ENCODE results near the gene CCL28.
"Not testable (repeated sequence)": the region's sequence is repeated elsewhere in the genome, so short reads cannot be mapped to it uniquely, and the experiment has no call there.

CCL28 gene

GRCh38 chr5:43412156-43412555 is at the start of gene CCL28:
Gene CCL28 (minus strand): TSS chr5:43412391. CDS start chr5:43412316, 75 bp downstream.
- DNase-seq (ENCODE audit: low spot score): no peak

GRCh38 chr5:43461066-43461465 is 48.9 kb upstream of the CCL28 start:
- no peak for DNase-seq (ENCODE audit: low spot score)

DNA sequence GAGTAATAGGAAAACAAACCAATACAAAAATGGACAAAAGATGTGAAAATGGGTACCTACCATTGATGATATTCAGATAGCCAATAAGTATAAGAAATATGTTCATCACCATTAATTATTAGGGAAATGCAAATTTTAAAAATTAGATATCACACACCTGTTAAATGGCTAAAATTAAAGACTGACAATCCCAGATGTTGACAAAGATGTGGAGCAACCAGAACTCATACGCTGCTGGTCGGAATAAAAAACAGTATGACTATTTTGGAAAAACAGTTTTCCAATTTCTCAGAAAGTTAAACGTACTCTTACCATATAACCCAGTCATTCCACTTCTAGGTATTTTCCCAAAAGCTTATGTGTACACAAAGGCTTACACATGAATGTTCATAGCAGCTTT is 44.4 kb upstream of the CCL28 start:
- DNase-seq (ENCODE audit: low spot score): no peak

- not testable (repeated sequence) for DNase-seq (ENCODE audit: low spot score)
Observed at GRCh38 chr5:43441575-43441974, 29.4 kb upstream of the CCL28 start.

DNA sequence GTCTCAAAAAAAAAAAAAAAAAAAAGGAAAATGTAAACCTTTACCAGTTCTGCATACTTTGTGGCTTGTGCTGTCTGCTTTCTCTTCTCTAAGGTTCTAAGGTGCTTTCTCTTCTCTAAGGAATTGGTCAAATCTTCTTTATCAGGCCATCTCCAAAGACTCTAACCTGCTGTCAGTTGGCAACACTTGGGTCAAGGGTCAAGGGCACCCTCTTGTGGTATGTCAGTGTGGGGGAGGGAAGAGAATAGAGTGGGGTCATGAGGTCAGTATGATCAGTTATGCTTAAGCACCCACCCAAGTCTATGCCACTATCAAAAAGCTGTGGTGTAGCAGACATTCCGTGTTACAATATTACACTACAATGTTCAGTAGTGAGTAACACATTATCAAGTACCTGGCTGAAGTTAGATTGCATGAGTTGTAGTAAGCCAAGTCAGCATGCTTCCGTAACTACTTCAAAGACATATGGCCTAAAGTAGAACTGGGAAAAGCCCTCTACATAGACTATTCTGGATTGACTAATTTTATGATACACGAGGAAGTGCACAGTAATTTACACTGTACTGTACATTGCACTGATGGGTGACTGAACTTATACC is 25.0 kb upstream of the CCL28 start:
- no peak for DNase-seq (ENCODE audit: low spot score)

GRCh38 chr5:43433382-43433781 is 21.2 kb upstream of the CCL28 start:
- no peak for DNase-seq (ENCODE audit: low spot score)

DNA sequence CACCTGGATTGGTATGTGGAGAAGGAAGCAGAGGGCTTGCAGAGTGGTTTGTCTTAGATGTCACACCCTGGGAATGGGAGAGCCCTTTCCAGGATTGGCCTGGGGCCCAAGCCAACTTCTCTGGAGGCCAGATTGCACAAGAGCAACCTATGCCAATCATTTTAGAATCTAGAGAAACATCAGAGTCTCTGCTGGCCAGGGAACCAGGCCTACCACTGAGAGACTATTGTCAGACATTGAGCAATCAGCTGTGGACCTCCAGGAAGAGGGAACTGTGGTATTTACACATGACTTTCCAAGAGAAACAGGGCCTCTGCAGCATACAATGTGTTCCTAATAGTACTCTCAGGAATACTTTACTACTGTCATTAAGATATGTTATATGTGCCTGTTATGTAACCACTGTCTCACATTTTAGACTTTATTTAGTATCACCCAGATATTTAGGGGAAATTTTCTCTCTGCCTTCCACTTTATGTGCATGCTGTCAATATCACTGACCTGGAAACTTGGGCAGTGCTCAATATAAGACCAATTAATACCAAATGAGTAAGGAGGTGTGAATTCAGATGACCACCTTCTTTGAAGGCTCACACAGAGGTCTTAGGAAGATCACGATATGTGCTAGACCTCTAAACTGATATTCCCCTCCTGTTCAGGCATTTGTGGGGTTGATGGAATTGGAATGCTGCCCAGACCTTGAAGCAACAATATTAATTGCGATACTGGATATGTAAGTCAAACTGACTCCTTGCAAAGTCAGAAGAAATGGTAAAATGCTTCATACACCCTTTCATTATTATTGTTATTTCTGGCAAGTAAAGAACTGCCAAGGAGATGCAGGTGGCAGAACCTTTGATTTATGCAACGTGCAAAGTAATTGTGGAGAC is 20.5 kb upstream of the CCL28 start:
- DNase-seq (ENCODE audit: low spot score): peak; percentile 29

- no peak for DNase-seq (ENCODE audit: low spot score)
Observed at GRCh38 chr5:43429706-43430105, 17.5 kb upstream of the CCL28 start.

DNA sequence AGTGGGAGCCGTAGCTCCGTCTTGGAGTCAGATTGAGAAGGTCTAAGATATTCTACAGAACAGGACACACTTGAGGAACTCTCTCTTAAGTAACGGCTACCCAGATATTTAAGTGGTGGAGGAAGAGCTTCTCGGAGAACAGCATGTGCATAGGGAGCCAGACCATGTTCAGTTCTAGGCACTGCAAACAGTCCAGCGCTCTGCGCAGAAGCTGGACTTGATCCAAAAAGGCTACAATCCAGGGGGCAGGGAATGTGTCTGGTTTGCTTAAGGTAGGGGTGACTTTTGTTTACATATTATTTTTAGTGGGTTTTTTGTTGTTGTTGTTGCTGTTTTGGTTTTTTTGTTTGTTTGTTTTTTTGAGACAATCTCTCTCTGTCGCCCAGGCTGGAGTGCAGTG is 16.8 kb upstream of the CCL28 start:
- DNase-seq (ENCODE audit: low spot score): no peak

GRCh38 chr5:43427306-43427705 is 15.1 kb upstream of the CCL28 start:
- DNase-seq (ENCODE audit: low spot score): no peak

DNA sequence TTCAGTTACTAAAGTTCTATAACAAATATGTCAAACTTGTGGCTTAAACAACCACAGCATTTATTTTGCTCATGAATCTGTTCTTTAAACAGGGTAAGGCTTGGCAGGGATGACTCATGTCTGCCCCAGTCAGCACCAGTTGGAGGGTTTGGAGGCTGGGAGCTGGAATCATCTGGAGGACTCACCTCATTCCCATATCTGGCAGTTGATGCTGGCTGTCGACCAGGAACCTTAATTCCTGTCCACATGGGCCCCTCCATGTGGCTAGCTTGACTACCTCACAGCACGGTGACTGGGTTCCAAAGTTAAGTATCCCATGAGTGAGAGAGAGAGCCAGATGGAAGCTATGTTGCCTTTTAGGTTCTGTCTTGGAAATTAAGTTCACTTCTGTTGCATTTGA is 13.8 kb upstream of the CCL28 start:
- no peak for DNase-seq (ENCODE audit: low spot score)

- DNase-seq (ENCODE audit: low spot score): not testable (repeated sequence)
Observed at GRCh38 chr5:43423086-43423485, 10.9 kb upstream of the CCL28 start.

GRCh38 chr5:43422143-43422542 is 10.0 kb upstream of the CCL28 start:
- DNase-seq (ENCODE audit: low spot score): no peak

GRCh38 chr5:43421450-43422133 is 9.4 kb upstream of the CCL28 start:
- DNase-seq (ENCODE audit: low spot score): no peak

DNA sequence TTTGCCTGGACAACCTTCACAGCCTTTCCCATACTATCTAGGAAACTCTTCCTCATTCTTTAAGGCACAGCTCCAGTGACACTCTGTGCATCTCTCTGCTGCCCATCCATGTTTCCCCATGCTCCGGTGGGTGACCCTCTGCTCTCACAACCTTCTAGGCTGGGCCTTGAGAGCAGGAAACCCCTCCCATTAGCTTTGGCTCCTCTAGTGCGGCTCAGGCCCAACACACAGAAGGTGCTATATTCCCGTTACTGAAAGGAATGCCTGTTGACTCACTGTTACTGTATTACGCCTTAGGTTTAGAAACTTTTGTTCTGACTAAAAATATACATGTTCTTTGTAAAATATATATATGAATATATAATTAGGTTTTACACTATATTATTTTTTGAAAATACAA is 8.1 kb upstream of the CCL28 start:
- no peak for DNase-seq (ENCODE audit: low spot score)

GRCh38 chr5:43418561-43418960 is 6.4 kb upstream of the CCL28 start:
- no peak for DNase-seq (ENCODE audit: low spot score)

DNA sequence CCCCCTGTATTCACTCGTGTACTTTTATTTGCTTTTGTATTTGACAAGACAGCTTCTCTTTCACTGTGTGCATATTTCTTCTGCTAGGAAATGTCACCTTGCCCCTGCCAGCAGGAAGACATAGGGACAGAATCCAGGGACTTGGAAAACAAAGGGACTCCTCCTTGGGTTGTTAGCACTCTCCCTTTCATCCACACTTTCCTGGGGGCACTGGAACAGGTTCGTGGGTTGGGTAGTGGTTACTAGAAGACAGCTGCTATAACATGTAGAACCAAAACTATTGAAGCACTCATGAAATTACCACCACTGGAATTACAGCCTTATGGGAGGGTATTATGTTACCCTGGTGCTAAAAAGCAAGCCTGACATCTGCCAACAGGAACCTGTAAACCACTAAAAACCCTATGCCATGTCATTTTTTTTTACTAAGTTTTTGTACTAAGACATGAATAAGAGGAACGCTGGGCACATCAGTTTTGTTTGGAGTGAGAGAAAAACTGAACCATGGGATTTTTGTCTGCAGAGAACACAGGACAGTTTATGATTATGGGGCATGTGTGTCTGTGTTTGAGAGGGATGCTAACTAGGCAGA is 4.7 kb upstream of the CCL28 start:
- DNase-seq (ENCODE audit: low spot score): no peak

DNA sequence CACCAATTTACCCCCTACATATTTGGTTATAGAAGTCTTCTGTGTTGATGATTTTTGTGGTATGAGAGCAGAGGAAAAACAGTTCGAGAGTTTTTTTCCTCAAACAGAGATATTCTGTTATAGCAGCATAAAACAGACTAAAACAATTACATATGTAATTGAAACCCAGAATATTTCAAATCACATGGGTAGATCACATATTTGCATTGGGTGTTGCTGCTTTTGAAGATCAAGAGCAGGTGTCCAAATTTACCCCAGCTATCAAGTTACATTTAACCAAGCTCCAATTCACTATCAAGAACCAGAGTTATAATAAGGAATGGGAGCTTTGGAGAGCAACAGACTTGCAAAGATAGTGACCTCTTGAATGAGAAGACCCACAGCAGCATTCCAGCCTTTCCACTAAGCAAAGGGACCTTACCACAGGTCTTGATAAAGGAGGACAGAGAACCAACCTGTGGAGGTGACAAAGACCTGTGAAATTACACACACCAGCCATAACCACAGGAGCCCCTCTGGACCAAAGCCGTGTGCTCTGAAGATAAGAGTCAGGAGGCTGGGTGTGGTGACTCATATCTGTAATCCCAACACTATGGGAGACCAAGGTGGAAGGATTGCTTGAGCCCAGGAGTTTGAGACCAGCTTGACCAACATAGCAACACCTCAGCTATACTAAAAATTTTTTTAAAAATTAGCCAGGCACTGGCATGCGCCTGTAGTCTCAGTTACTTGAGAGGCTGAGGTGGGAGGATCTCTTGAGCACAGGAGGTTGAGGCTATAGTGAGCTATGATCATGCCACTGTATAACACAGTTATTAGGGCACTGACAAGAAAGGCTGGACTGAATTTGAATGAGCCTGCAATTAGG is 4.0 kb upstream of the CCL28 start:
- no peak for DNase-seq (ENCODE audit: low spot score)

DNA sequence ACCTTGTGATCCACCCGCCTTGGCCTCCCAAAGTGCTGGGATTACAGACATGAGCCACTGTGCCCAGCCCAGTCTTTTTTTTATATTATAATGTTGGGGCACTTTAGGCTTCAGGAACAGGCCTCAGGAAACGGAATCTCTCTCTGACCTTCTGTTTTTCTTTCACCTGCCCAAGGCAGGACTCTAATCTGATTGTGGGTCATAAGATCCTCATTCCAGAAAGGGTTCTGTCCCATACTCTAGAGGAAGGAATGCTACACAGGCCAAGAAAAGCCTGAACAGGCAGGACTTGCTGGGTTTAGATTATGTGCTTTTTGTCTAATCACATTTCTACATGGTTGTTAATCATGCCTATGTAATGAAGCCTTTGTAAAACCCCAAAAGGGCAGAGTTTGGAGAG is 1.8 kb upstream of the CCL28 start:
- DNase-seq (ENCODE audit: low spot score): no peak

DNA sequence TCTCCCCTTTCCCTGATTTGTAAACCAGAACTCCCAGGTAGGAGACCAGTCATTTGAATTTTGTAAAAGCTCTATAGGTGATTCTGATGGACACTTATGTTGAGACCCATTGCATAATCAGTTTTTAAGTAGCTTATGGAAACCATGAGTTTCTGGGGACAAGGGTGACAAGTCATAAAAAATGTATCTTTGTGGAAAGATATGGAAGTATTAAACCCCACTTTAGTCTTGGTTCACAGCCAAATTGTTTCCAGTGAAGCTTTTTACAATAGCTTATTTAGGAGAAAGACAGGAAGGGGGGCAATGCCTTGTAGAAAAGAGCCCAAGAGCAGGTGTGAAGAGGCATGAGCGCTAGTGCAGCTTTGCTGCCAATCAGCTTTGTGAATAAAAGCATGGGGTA is 453 bp upstream of the CCL28 start:
- no peak for DNase-seq (ENCODE audit: low spot score)

DNA sequence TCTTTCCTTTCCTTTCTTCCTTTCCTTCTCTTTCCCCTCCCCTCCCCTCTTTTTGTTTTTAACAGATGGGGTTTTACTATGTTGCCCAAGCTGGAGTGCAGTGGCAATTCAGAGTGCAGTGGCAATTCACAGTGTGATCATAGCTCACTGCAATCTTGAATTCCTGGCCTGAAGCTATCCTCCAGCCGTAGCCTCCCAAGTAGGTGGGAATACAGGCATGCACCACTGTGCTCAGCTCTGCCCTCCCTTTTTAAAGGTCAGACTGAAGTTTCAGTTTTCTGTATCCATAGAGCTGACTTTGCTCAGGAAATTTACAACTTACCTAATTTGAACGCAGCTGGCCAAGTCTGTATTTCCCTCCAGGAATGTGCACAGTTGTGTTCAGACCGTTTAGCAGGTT is 696 bp downstream of the CCL28 start:
- DNase-seq (ENCODE audit: low spot score): no peak

DNA sequence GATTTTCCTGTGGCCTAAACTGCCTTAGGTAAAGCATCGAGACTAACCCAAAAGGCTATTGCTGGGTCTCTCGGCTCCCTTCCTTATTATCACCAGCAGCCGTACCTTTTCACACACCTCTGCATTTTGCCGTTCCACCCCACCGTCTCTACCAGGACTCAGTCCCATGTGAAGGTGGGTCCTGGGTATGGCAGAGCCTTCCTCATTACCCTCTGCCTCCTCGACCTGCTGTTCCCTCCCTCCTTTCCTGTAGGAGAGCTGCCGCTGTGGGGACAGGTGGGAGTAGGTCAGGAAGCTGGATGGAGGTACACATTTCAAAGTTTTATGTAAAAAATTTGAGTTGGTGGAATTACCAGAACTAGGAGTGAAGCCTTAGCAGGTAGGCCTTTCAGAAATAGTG is 1.8 kb downstream of the CCL28 start:
- no peak for DNase-seq (ENCODE audit: low spot score)

Data from pons (tissue), 1 donor.